Activated T-cell treated with anti-CD3 and anti-CD28 coated beads, Interleukin-2, amount 50 U/mL, for 48 hours (primary cell): ENCODE results near the gene KLHL40.

Experiments used
- DNase-seq, 2 experiments: peaks; one replicate each; pipeline ENCODE4 v3.0.0-alpha.2; 2020

The KLHL40 gene

GRCh38 chr3:42685363-42685881 lies at the start of gene KLHL40:
KLHL40 (plus strand) TSS chr3:42685537; CDS start chr3:42685619, 82 bp downstream.
- no peak for DNase-seq

- no peak for DNase-seq
Measured at GRCh38 chr3:42637001-42637400, 48.3 kb upstream of the KLHL40 start.

- DNase-seq, result peak; percentile 54 to 56
Measured at GRCh38 chr3:42638339-42638842, 46.9 kb upstream of the KLHL40 start.

- DNase-seq, result no peak
Measured at GRCh38 chr3:42639192-42639591, 46.1 kb upstream of the KLHL40 start.

GRCh38 chr3:42640129-42640528 lies 45.2 kb upstream of the KLHL40 start:
- DNase-seq, result no peak

GRCh38 chr3:42640771-42641370 lies 44.5 kb upstream of the KLHL40 start:
- no peak for DNase-seq

- DNase-seq, result no peak
Measured at GRCh38 chr3:42647821-42648459, 37.4 kb upstream of the KLHL40 start.

- DNase-seq, result no peak
Measured at GRCh38 chr3:42649006-42649405, 36.3 kb upstream of the KLHL40 start.

- peak in 1 of 2 experiments; percentile 15 for DNase-seq
Measured at GRCh38 chr3:42649783-42650182, 35.6 kb upstream of the KLHL40 start.

- DNase-seq, result no peak
Measured at GRCh38 chr3:42651248-42652091, 33.9 kb upstream of the KLHL40 start.

- no peak for DNase-seq
Measured at GRCh38 chr3:42652251-42652610, 33.1 kb upstream of the KLHL40 start.

- DNase-seq, result no peak
Measured at GRCh38 chr3:42652611-42653302, 32.6 kb upstream of the KLHL40 start.

- DNase-seq, result no peak
Measured at GRCh38 chr3:42653303-42653559, 32.1 kb upstream of the KLHL40 start.

GRCh38 chr3:42653560-42654330 lies 31.6 kb upstream of the KLHL40 start, which contains the start of gene ZBTB47:
ZBTB47 (plus strand) TSS chr3:42653697; CDS start chr3:42658356, 4,659 bp downstream.
- peak in 1 of 2 experiments; percentile 25 for DNase-seq

- no peak for DNase-seq
Measured at GRCh38 chr3:42654331-42655201, 30.8 kb upstream of the KLHL40 start.

- DNase-seq, result no peak
Measured at GRCh38 chr3:42655331-42655888, 29.9 kb upstream of the KLHL40 start.

GRCh38 chr3:42655980-42656679 lies 29.2 kb upstream of the KLHL40 start:
- DNase-seq, result peak; percentile 17 to 19

GRCh38 chr3:42656680-42657610 lies 28.4 kb upstream of the KLHL40 start:
- DNase-seq, result peak in 1 of 2 experiments; percentile 17

- no peak for DNase-seq
Measured at GRCh38 chr3:42657675-42658074, 27.7 kb upstream of the KLHL40 start.
